Hematopoietic multipotent progenitor cell treated with erythropoietin and hydrocortisone succinate and interleukin-3 and kit ligand, for 15 days (in vitro differentiated cells): ENCODE results near the gene ZBTB5.
"Not testable (repeated sequence)": the region's sequence is repeated elsewhere in the genome, so short reads cannot be mapped to it uniquely, and the experiment has no call there.

Experiments
- DNase-seq: peaks from one replicate; pipeline ENCODE4 v3.0.0-alpha.2; 2015; ENCODE audit warnings: low spot score

ZBTB5 gene

GRCh38 chr9:37465249-37466036, at the start of gene ZBTB5:
Gene ZBTB5 (minus strand): TSS chr9:37465450. CDS start chr9:37442551, 22,899 bp downstream.
- peak; percentile 98 for DNase-seq

GRCh38 chr9:37514999-37515398, 49.7 kb upstream of the ZBTB5 start:
- no peak for DNase-seq

- DNase-seq: not testable (repeated sequence)
These were observed 49.2 kb upstream of the ZBTB5 start for GRCh38 chr9:37514415-37514814.

GRCh38 chr9:37512437-37512836, 47.2 kb upstream of the ZBTB5 start:
- no peak for DNase-seq

- no peak for DNase-seq
These were observed 46.1 kb upstream of the ZBTB5 start for GRCh38 chr9:37511016-37512010.

- not testable (repeated sequence) for DNase-seq
These were observed 44.8 kb upstream of the ZBTB5 start for GRCh38 chr9:37510053-37510452.

- DNase-seq: no peak
These were observed 44.3 kb upstream of the ZBTB5 start for GRCh38 chr9:37509536-37509935.

GRCh38 chr9:37508834-37509206, 43.6 kb upstream of the ZBTB5 start:
- peak; percentile 8 for DNase-seq

- DNase-seq: no peak
These were observed 43.0 kb upstream of the ZBTB5 start for GRCh38 chr9:37508135-37508833.

GRCh38 chr9:37507566-37508134, 42.4 kb upstream of the ZBTB5 start:
- DNase-seq: no peak

GRCh38 chr9:37504605-37505004, 39.4 kb upstream of the ZBTB5 start:
- no peak for DNase-seq

GRCh38 chr9:37503736-37504135, 38.5 kb upstream of the ZBTB5 start:
- DNase-seq: no peak

- no peak for DNase-seq
These were observed 36.8 kb upstream of the ZBTB5 start for GRCh38 chr9:37501957-37502596.

GRCh38 chr9:37499297-37499696, 34.0 kb upstream of the ZBTB5 start:
- DNase-seq: no peak

GRCh38 chr9:37498457-37498856, 33.2 kb upstream of the ZBTB5 start:
- no peak for DNase-seq

- DNase-seq: no peak
These were observed 32.1 kb upstream of the ZBTB5 start for GRCh38 chr9:37497320-37497719.

- DNase-seq: no peak
These were observed 30.8 kb upstream of the ZBTB5 start for GRCh38 chr9:37496020-37496419.

GRCh38 chr9:37495571-37495970, 30.3 kb upstream of the ZBTB5 start:
- no peak for DNase-seq

GRCh38 chr9:37491939-37492338, 26.7 kb upstream of the ZBTB5 start:
- no peak for DNase-seq

GRCh38 chr9:37486616-37487548, 21.6 kb upstream of the ZBTB5 start:
- DNase-seq: no peak
